Measurements from ENCODE around the gene OOSP1. TPM values are rescaled to one million over a fixed set of nuclear protein-coding genes. Genes with fewer than 3 reads are reported as not detected.

Gene OOSP1
- total RNA-seq, 2 experiments from 2014 or later = not detected

DNA sequence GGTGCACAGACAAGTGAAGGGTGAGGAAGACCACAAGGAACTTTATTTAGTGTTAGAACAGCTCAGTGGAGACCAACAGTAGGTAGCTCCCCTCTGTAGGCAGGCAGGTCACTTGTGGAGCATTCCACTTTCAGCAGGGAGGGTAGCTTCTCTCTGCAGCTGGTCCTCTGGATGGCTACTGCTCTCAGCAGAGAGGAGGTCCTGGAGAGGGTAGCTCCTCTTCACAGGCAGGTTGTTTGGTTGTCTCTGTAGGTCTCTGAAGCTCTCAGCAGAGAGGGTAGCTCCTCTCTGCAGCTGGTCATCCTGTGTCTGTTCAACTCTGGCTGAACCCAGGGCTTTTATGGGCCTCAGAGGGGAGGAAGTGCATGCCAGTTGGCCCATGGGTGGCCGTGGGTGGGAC, 6.5 kb upstream of the OOSP1 start:
- H3K4me3 Mint-ChIP-seq = no peak overlapping the region
- no peak for ATAC-seq
- peaks cover 4% of the 10 kb centered on the region for H3K9me3 Mint-ChIP-seq (ENCODE audit: insufficient read depth)
- H3K27ac Mint-ChIP-seq = no peak overlapping the region
- CTCF ChIA-PET = no interaction called here
- H3K27me3 Mint-ChIP-seq (ENCODE audit: low read depth) = no peaks in the 10 kb centered on the region
- H3K36me3 Mint-ChIP-seq (ENCODE audit: low read depth) = no peaks in the 10 kb centered on the region
- H3K4me1 Mint-ChIP-seq (ENCODE audit: low read depth) = no peaks in the 10 kb centered on the region
- DNase-seq = no peak
- POLR2A ChIA-PET = no interaction called here

GRCh38 chr11:59938718-59939117, 486 bp downstream of the OOSP1 start:
- CTCF ChIA-PET = no interaction called here
- no peaks in the 10 kb centered on the region for H3K4me1 Mint-ChIP-seq (ENCODE audit: low read depth)
- H3K27ac Mint-ChIP-seq = no peak overlapping the region
- H3K36me3 Mint-ChIP-seq (ENCODE audit: low read depth) = no peaks in the 10 kb centered on the region
- H3K27me3 Mint-ChIP-seq (ENCODE audit: low read depth) = peaks cover 3% of the 10 kb centered on the region
- H3K9me3 Mint-ChIP-seq (ENCODE audit: insufficient read depth) = no peaks in the 10 kb centered on the region
- no peak overlapping the region for H3K4me3 Mint-ChIP-seq
- POLR2A ChIA-PET = no interaction called here
- DNase-seq (no peak), ATAC-seq (no peak)

DNA sequence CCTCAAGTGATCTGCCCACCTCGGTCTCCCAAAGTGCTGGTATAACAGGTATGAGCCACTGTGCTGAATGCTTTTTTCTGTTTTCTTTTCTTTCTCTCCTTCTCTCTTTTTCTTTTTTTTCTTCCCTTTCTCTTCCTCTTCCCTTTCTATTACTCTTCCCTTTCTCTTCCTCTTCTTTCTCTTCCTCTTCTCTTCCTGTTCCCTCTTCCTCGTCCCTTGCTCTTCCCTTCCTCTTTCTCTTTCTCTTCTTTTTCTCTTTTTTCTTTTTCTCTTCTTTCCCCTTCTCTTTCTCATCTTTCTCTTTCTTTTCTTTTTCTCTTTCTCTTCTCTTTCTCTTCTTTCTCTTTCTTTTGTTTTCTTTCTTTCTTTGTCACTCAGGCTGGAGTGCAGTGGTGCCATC, 1.2 kb downstream of the OOSP1 start:
- Mint-ChIP-seq H3K27ac (no peak overlapping the region), H3K36me3 (ENCODE audit: low read depth) (no peaks in the 10 kb centered on the region), H3K4me1 (ENCODE audit: low read depth) (no peaks in the 10 kb centered on the region), H3K9me3 (ENCODE audit: insufficient read depth) (no peaks in the 10 kb centered on the region), H3K4me3 (no peak overlapping the region), H3K27me3 (ENCODE audit: low read depth) (peaks cover 3% of the 10 kb centered on the region)
- CTCF ChIA-PET = no interaction called here
- POLR2A ChIA-PET = no interaction called here
- no peak for ATAC-seq
- no peak for DNase-seq

- ChIA-PET POLR2A (no interaction called here), CTCF (no interaction called here)
- peaks cover 3% of the 10 kb centered on the region for H3K4me1 Mint-ChIP-seq (ENCODE audit: low read depth)
- no peak overlapping the region for H3K27ac Mint-ChIP-seq
- H3K27me3 Mint-ChIP-seq (ENCODE audit: low read depth) = peaks cover 3% of the 10 kb centered on the region
- no peak overlapping the region for H3K4me3 Mint-ChIP-seq
- DNase-seq = no peak
- H3K9me3 Mint-ChIP-seq (ENCODE audit: insufficient read depth) = no peaks in the 10 kb centered on the region
- H3K36me3 Mint-ChIP-seq (ENCODE audit: low read depth) = no peaks in the 10 kb centered on the region
- ATAC-seq = no peak
Observed at GRCh38 chr11:59941091-59941490, 2.9 kb downstream of the OOSP1 start.

GRCh38 chr11:59943997-59944714, 5.9 kb downstream of the OOSP1 start:
- peaks cover 3% of the 10 kb centered on the region for H3K4me1 Mint-ChIP-seq (ENCODE audit: low read depth)
- no peak overlapping the region for H3K27ac Mint-ChIP-seq
- ChIA-PET POLR2A (no interaction called here), CTCF (interaction anchor here (1.4 kb wide), 1 partner anchor 121 kb away, joined by 5 read pairs; no protein-coding TSS in a partner anchor)
- no peaks in the 10 kb centered on the region for H3K36me3 Mint-ChIP-seq (ENCODE audit: low read depth)
- no peak overlapping the region for H3K4me3 Mint-ChIP-seq
- no peak for DNase-seq
- no peaks in the 10 kb centered on the region for H3K9me3 Mint-ChIP-seq (ENCODE audit: insufficient read depth)
- ATAC-seq = no peak
- peaks cover 6% of the 10 kb centered on the region for H3K27me3 Mint-ChIP-seq (ENCODE audit: low read depth)

DNA sequence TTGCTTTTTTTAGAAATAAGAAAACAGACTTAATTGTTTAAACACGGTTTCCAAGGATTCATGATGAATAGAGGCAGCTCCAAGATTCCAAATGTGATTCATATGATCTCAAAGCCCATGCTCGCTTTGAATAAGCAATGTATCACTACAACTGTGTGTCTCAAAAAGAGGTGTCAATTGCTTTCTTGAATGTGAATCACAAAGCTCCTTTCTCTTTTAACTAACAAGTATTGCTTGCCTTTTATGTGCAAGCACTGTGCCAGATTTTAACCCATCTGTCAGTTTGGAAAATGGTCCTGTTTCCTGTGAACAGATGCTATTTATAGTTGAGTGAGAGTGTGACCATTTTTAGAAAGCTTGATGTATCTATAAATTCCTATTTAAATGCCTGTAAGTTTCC, 6.5 kb downstream of the OOSP1 start:
- DNase-seq (no peak), ATAC-seq (no peak)
- Mint-ChIP-seq H3K9me3 (ENCODE audit: insufficient read depth) (no peaks in the 10 kb centered on the region), H3K27ac (no peak overlapping the region), H3K4me1 (ENCODE audit: low read depth) (peaks cover 3% of the 10 kb centered on the region), H3K27me3 (ENCODE audit: low read depth) (peaks cover 6% of the 10 kb centered on the region), H3K36me3 (ENCODE audit: low read depth) (no peaks in the 10 kb centered on the region), H3K4me3 (no peak overlapping the region)
- CTCF ChIA-PET = interaction anchor here (1.4 kb wide), 1 partner anchor 122 kb away, joined by 5 read pairs; no protein-coding TSS in a partner anchor
- POLR2A ChIA-PET = no interaction called here

DNA sequence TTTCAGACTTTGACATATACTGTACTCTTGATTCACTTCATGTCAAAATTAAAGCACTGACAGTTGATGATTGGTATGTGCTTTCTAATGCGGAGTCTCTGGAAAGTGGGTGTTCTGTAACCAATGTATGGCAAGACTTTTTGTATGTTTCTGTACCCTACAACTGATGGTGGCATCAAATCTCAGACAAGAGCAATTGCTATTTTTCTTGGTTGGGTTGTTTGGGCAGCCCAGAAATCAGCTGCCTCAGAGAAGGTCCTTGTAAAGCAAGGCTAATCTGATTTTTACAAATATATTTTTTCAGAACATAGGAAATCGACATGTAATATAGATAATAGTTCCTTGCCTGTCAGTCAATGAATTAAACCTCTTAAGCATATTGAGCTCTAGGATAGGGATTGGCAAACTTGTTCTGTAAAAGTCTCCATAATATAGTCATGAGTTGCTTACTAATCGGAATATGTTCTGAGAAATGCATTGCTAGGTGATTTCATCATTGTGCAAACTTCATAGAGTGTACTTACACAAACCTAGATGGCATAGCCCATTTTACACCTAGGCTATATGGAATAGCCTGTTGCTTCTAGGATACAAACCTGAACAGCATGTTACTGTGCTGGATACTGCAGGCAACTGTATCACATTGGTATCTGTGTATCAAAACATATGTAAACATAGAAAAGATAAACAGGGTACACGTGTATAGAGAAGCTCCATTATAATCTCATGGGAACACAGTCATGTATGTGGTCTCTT, 15.4 kb downstream of the OOSP1 start:
- Mint-ChIP-seq H3K27me3 (ENCODE audit: low read depth) (peaks cover 9% of the 10 kb centered on the region), H3K9me3 (ENCODE audit: insufficient read depth) (no peaks in the 10 kb centered on the region), H3K27ac (no peak overlapping the region), H3K36me3 (ENCODE audit: low read depth) (no peaks in the 10 kb centered on the region), H3K4me1 (ENCODE audit: low read depth) (no peaks in the 10 kb centered on the region), H3K4me3 (no peak overlapping the region)
- ATAC-seq (no peak), DNase-seq (no peak)
- ChIA-PET POLR2A (no interaction called here), CTCF (no interaction called here)

DNA sequence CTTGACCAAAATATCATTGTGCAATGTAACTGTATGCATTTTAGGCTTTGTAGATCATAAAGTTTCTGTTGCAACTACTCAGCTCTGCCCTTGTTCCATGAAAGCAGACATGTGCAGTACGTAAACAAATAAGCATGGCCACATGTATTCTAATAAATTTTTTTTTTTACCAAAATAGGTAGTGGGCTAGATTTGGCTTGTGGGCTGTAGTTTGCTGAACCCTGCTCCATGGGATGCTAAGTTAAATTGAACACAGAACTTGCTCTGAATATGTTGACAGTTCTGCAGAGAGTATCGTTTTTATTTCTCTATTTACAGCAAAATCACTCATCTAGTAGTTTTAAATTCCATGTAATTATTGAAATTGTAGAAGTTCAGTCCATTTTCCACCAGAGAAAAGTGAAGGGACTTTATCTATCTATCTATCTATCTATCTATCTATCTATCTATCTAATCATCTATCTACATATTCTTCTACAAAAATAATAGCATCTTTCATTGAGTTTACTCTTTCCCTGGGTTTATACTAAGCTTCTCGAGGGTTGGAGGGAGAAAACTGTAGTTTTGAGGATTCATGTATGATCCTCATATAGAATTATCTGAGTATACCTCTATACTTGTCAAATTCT, 16.1 kb downstream of the OOSP1 start:
- Mint-ChIP-seq H3K9me3 (ENCODE audit: insufficient read depth) (no peaks in the 10 kb centered on the region), H3K27me3 (ENCODE audit: low read depth) (peaks cover 9% of the 10 kb centered on the region), H3K27ac (no peak overlapping the region), H3K4me3 (no peak overlapping the region), H3K36me3 (ENCODE audit: low read depth) (no peaks in the 10 kb centered on the region), H3K4me1 (ENCODE audit: low read depth) (no peaks in the 10 kb centered on the region)
- ATAC-seq (no peak), DNase-seq (no peak)
- CTCF ChIA-PET = no interaction called here
- POLR2A ChIA-PET = no interaction called here

DNA sequence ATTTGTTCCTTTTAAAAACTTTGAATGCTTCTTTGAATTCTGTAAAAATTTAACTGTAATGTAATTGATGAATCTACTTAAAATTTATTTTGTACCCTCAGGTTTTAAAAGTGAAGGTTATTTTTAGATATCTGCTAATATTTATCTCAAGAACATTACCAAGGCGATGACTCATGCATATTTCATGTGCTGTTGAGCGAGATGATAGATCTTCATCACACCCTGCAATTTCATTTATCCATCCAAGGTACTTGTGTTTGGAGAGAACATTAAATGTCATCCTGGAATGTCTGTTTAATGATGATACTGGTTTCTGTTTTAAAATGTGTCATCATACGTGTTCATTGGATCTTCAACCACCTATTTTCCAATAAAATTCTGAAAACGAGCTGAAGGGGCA, 18.9 kb downstream of the OOSP1 start:
- Mint-ChIP-seq H3K27ac (no peak overlapping the region), H3K4me3 (no peak overlapping the region), H3K36me3 (ENCODE audit: low read depth) (no peaks in the 10 kb centered on the region), H3K9me3 (ENCODE audit: insufficient read depth) (no peaks in the 10 kb centered on the region), H3K27me3 (ENCODE audit: low read depth) (peaks cover 8% of the 10 kb centered on the region), H3K4me1 (ENCODE audit: low read depth) (no peaks in the 10 kb centered on the region)
- POLR2A ChIA-PET = no interaction called here
- no peak for ATAC-seq
- no peak for DNase-seq
- CTCF ChIA-PET = no interaction called here

GRCh38 chr11:59960502-59961381, 22.5 kb downstream of the OOSP1 start:
- H3K27ac Mint-ChIP-seq = no peak overlapping the region
- ChIA-PET CTCF (no interaction called here), POLR2A (no interaction called here)
- H3K36me3 Mint-ChIP-seq (ENCODE audit: low read depth) = no peaks in the 10 kb centered on the region
- no peak overlapping the region for H3K4me3 Mint-ChIP-seq
- peaks cover 4% of the 10 kb centered on the region for H3K27me3 Mint-ChIP-seq (ENCODE audit: low read depth)
- DNase-seq (no peak), ATAC-seq (no peak)
- no peaks in the 10 kb centered on the region for H3K4me1 Mint-ChIP-seq (ENCODE audit: low read depth)
- H3K9me3 Mint-ChIP-seq (ENCODE audit: insufficient read depth) = no peaks in the 10 kb centered on the region

GRCh38 chr11:59962107-59962482, 23.9 kb downstream of the OOSP1 start:
- Mint-ChIP-seq H3K27me3 (ENCODE audit: low read depth) (peaks cover 5% of the 10 kb centered on the region), H3K4me3 (no peak overlapping the region), H3K27ac (no peak overlapping the region), H3K9me3 (ENCODE audit: insufficient read depth) (no peaks in the 10 kb centered on the region), H3K4me1 (ENCODE audit: low read depth) (no peaks in the 10 kb centered on the region), H3K36me3 (ENCODE audit: low read depth) (no peaks in the 10 kb centered on the region)
- ATAC-seq = no peak
- ChIA-PET CTCF (no interaction called here), POLR2A (no interaction called here)
- no peak for DNase-seq

GRCh38 chr11:59963733-59964132, 25.5 kb downstream of the OOSP1 start, which contains the start of gene OOSP4A:
Gene OOSP4A (plus strand): TSS chr11:59964033. CDS start chr11:59964033, 0 bp downstream.
- H3K4me3 Mint-ChIP-seq = no peak within 1 kb of the TSS
- DNase-seq = no peak
- CTCF ChIA-PET = no interaction called here
- no peaks in the 10 kb centered on the region for H3K4me1 Mint-ChIP-seq (ENCODE audit: low read depth)
- H3K27ac Mint-ChIP-seq = no peak within 1 kb of the TSS
- H3K36me3 Mint-ChIP-seq (ENCODE audit: low read depth) = no peaks in the 10 kb centered on the region
- no peaks in the 10 kb centered on the region for H3K9me3 Mint-ChIP-seq (ENCODE audit: insufficient read depth)
- ATAC-seq = no peak
- peaks cover 8% of the 10 kb centered on the region for H3K27me3 Mint-ChIP-seq (ENCODE audit: low read depth)
- POLR2A ChIA-PET = no interaction called here

Data from activated CD8-positive, alpha-beta T cell treated with anti-CD3 and anti-CD28 coated beads, Interleukin-2, amount 10 ng/mL, durations not matched to agents 7 days and 5 days (primary cell).